Endothelial cell of umbilical vein (primary cell): Measurements from ENCODE around the gene PIK3C3. TPM values are rescaled to one million over a fixed set of nuclear protein-coding genes. Genes with fewer than 3 reads are reported as not detected.

Experiments used
- BruUV-seq: library from RNA; stranded (reverse); fragments of 400-500 nt; replicated peaks from 2 replicates; lab custom pipeline; 2021; lab: Mats Ljungman, UMichigan
- CTCF ChIA-PET: fragments of 300-600, 350-600 bp; sonication (Branson Sonifier 250); formaldehyde crosslinking; loops from one replicate; lab custom pipeline; 2021; ENCODE audit warnings: antibody characterized with exemption, inconsistent platforms; lab: Charles Lee
- POLR2A ChIA-PET: fragments of 300-600, 350-600 bp; sonication (Branson Sonifier 250); formaldehyde crosslinking; loops from one replicate; lab custom pipeline; 2021; ENCODE audit warnings: antibody characterized with exemption, inconsistent platforms; lab: Charles Lee
- DNase-seq: peaks from one replicate; pipeline ENCODE4 v3.0.0-alpha.2; 2011; ENCODE audit warnings: low read depth, low spot score
- FAIRE-seq: peaks from 2 replicates; lab custom pipeline; 2011; peaks lifted over from hg19 to GRCh38; lab: Jason Lieb, UNC
- H2AFZ ChIP-seq: 2 replicates; pipeline ENCODE4 v1.6.0; 2012; ENCODE audit warnings: low read depth, low read length, control low read depth, inconsistent platforms
- H3K27ac ChIP-seq: 2 replicates; pipeline ENCODE4 v1.5.1; 2011; ENCODE audit warnings: low read depth, mild to moderate bottlenecking, control low read depth, low read length, moderate library complexity; ENCODE audit not compliant: insufficient read depth
- H3K27me3 ChIP-seq, 2 experiments: 2 replicates each; pipeline versions ENCODE4 v1.6.0 to v1.6.1; 2011; ENCODE audit warnings: low read length in 2 of 2, mixed read lengths in 1 of 2; ENCODE audit not compliant: control insufficient read depth in 2 of 2, insufficient read depth in 2 of 2
- H3K36me3 ChIP-seq, 2 experiments: 2 replicates in 1 of 2; 3 replicates in 1 of 2; pipeline ENCODE4 v1.5.1; 2011; ENCODE audit warnings: low read length in 2 of 2, mild to moderate bottlenecking in 1 of 2, moderate library complexity in 1 of 2; ENCODE audit not compliant: control insufficient read depth in 2 of 2, insufficient read depth in 2 of 2; ENCODE audit errors: extremely low read depth in 1 of 2
- H3K4me1 ChIP-seq: 3 replicates; pipeline ENCODE4 v1.5.1; 2011; ENCODE audit warnings: mild to moderate bottlenecking, low read length; ENCODE audit not compliant: control insufficient read depth, insufficient read depth; ENCODE audit errors: extremely low read depth
- H3K4me2 ChIP-seq: 2 replicates; pipeline ENCODE4 v1.6.1; 2011; ENCODE audit warnings: low read length, control low read depth, mixed read lengths; ENCODE audit not compliant: insufficient read depth
- H3K4me3 ChIP-seq, 3 experiments: fragments of 200-600 bp in 1 of 3; sonication (generic), shearing (Covaris generic) in 1 of 3; replicated peaks in 1 of 3; 2 replicates each; pipeline ENCODE4 v1.5.1; 2011 to 2016; ENCODE audit warnings: control low read depth in 3 of 3, low read length in 3 of 3, mild to moderate bottlenecking in 2 of 3, inconsistent platforms in 1 of 3, low read depth in 1 of 3, moderate library complexity in 1 of 3; ENCODE audit not compliant: insufficient read depth in 1 of 3
- H3K79me2 ChIP-seq: 2 replicates; pipeline ENCODE4 v1.6.0; 2012; ENCODE audit warnings: low read length, inconsistent platforms; ENCODE audit not compliant: control insufficient read depth, insufficient read depth
- H3K9ac ChIP-seq: replicated peaks from 2 replicates; pipeline ENCODE3; 2011; ENCODE audit warnings: low read length, control low read depth; ENCODE audit not compliant: insufficient read depth; ENCODE audit errors: extremely low read depth
- H3K9me1 ChIP-seq: replicated peaks from 3 replicates; pipeline ENCODE4 v1.6.0; 2011; ENCODE audit warnings: mild to moderate bottlenecking, low read length; ENCODE audit not compliant: control insufficient read depth, insufficient read depth; ENCODE audit errors: extremely low read depth
- H3K9me3 ChIP-seq: replicated peaks from 2 replicates; pipeline ENCODE4 v1.5.1; 2012; ENCODE audit warnings: low read length, inconsistent platforms; ENCODE audit not compliant: control insufficient read depth, insufficient read depth
- H4K20me1 ChIP-seq: replicated peaks from 2 replicates; pipeline ENCODE3; 2011; ENCODE audit warnings: mild to moderate bottlenecking, low read length; ENCODE audit not compliant: control insufficient read depth, insufficient read depth; ENCODE audit errors: extremely low read depth
- EZH2 ChIP-seq: IDR thresholded peaks from 2 replicates; pipeline ENCODE4 v1.6.1; 2012; ENCODE audit warnings: borderline replicate concordance, low read depth, mild to moderate bottlenecking, moderate library complexity, low read length, inconsistent platforms; ENCODE audit not compliant: severe bottlenecking
- FOS ChIP-seq: IDR thresholded peaks from 2 replicates; pipeline ENCODE4 v1.6.1; 2011; ENCODE audit warnings: mild to moderate bottlenecking, low read length, moderate library complexity, borderline replicate concordance; ENCODE audit not compliant: insufficient read depth
- GATA2 ChIP-seq: IDR thresholded peaks from 2 replicates; pipeline ENCODE4 v1.7.0; 2011; ENCODE audit warnings: low read depth, mild to moderate bottlenecking, moderate library complexity, mixed read lengths, low read length; ENCODE audit not compliant: insufficient read length, insufficient read depth
- JUN ChIP-seq: IDR thresholded peaks from 2 replicates; pipeline ENCODE4 v1.6.1; 2011; ENCODE audit warnings: borderline replicate concordance, low read depth; ENCODE audit not compliant: insufficient read length, insufficient read depth
- MYC ChIP-seq: IDR thresholded peaks from one replicate; pipeline ENCODE4 v1.6.1; 2011; ENCODE audit warnings: mild to moderate bottlenecking, low read depth, low read length
- POLR2A ChIP-seq: IDR thresholded peaks from 2 replicates; pipeline ENCODE4 v1.6.1; 2012; ENCODE audit warnings: low read depth, mild to moderate bottlenecking, control low read depth, low read length
- POLR2AphosphoS5 ChIP-seq: IDR thresholded peaks from 2 replicates; pipeline ENCODE4 v1.6.1; 2012; ENCODE audit warnings: low read depth, mild to moderate bottlenecking, control low read depth, low read length, moderate library complexity; ENCODE audit not compliant: insufficient read depth
- dilution Hi-C: fragments of 300-500 bp; cut with MboI; formaldehyde crosslinking; loops from one replicate; pipeline ENCODE4 v1.15.0; 2019; ENCODE audit warnings: low sequenced_read_pairs; ENCODE audit not compliant: extremely low pct_ligation_motif_present
- intact Hi-C: fragments of 100-400 bp; cut with micrococcal nuclease; formaldehyde crosslinking; loops from one replicate; pipeline ENCODE4 v1.10.0; 2022
- polyA plus RNA-seq, 4 experiments: library from polyadenylated mRNA; depleted of rRNA in 3 of 4; stranded (reverse) in 3 of 4; unstranded in 1 of 4; fragments of >200 nt; gene quantifications; 2 replicates each; pipeline versions ENCODE4 v1.2.1 to v1.2.3, GENCODE V29; 2011 to 2012; ENCODE audit warnings: missing spikeins in 1 of 4
- total RNA-seq: library from RNA; stranded (reverse); gene quantifications from 2 replicates; pipeline ENCODE4 v1.2.3, GENCODE V29; 2021
- TF ChIP-seq, protein P1 (sequence below), 2 donors: IDR thresholded peaks; 1 replicate in 1 of 2; 2 replicates in 1 of 2; pipeline ENCODE4 v1.5.1; 2011; ENCODE audit warnings: low read length in 2 of 2, mild to moderate bottlenecking in 2 of 2, moderate library complexity in 2 of 2, control low read depth in 1 of 2, inconsistent platforms in 1 of 2, low read depth in 1 of 2; ENCODE audit not compliant: insufficient read depth in 1 of 2; ENCODE audit errors: extremely low read depth in 1 of 2
- TF ChIP-seq, protein P2 (sequence below): IDR thresholded peaks from 2 replicates; pipeline ENCODE4 v1.6.1; 2011; ENCODE audit not compliant: insufficient read depth, insufficient read length

PIK3C3 gene
- total and polyA plus RNA-seq, 2 donors (not counting 3 experiments of a cell fraction or from before 2014, with no cell fraction given) = 19.5 to 47.3 TPM

- TF ChIP-seq FOS = no peak
- Histone ChIP-seq H3K79me2 (no peaks in the 10 kb centered on the region), H3K4me1 (no peaks in the 10 kb centered on the region), H3K27me3 (peaks cover 0 to 4% of the 10 kb centered on the region in 2 experiments), H3K9me3 (no peaks in the 10 kb centered on the region), H3K9me1 (no peaks in the 10 kb centered on the region), H2AFZ (no peak overlapping the region), H3K4me2 (no peak overlapping the region), H3K9ac (no peak overlapping the region), H3K27ac (no peak overlapping the region), H4K20me1 (no peaks in the 10 kb centered on the region), H3K36me3 (no peaks in the 10 kb centered on the region), H3K4me3 (no peak overlapping the region)
- BruUV-seq = no TSS peak
- ChIA-PET CTCF (no interaction called here), POLR2A (no interaction called here)
- FAIRE-seq (no peak), DNase-seq (no peak)
- dilution Hi-C loops = no loop called here
- intact Hi-C loops = no loop called here
Observed at GRCh38 chr18:41933778-41934177, 21.3 kb upstream of the PIK3C3 start.

- Histone ChIP-seq H3K4me1 (no peaks in the 10 kb centered on the region), H2AFZ (no peak overlapping the region), H3K4me2 (no peak overlapping the region), H3K4me3 (no peak overlapping the region), H3K27ac (no peak overlapping the region), H3K9ac (no peak overlapping the region), H3K9me1 (no peaks in the 10 kb centered on the region), H4K20me1 (no peaks in the 10 kb centered on the region), H3K36me3 (no peaks in the 10 kb centered on the region), H3K27me3 (peaks cover 0 to 6% of the 10 kb centered on the region in 2 experiments), H3K9me3 (no peaks in the 10 kb centered on the region), H3K79me2 (no peaks in the 10 kb centered on the region)
- intact Hi-C loops = no loop called here
- TF ChIP-seq MYC (no peak), FOS (no peak), GATA2 (no peak), POLR2AphosphoS5 (no peak), POLR2A (no peak), JUN (no peak), EZH2 (no peak)
- TF ChIP-seq, protein P1, sequence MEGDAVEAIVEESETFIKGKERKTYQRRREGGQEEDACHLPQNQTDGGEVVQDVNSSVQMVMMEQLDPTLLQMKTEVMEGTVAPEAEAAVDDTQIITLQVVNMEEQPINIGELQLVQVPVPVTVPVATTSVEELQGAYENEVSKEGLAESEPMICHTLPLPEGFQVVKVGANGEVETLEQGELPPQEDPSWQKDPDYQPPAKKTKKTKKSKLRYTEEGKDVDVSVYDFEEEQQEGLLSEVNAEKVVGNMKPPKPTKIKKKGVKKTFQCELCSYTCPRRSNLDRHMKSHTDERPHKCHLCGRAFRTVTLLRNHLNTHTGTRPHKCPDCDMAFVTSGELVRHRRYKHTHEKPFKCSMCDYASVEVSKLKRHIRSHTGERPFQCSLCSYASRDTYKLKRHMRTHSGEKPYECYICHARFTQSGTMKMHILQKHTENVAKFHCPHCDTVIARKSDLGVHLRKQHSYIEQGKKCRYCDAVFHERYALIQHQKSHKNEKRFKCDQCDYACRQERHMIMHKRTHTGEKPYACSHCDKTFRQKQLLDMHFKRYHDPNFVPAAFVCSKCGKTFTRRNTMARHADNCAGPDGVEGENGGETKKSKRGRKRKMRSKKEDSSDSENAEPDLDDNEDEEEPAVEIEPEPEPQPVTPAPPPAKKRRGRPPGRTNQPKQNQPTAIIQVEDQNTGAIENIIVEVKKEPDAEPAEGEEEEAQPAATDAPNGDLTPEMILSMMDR (IDR thresholded peaks at IDR 0.05; ENCODE audit: extremely low read depth in 1 of 2, insufficient read depth in 1 of 2, low read depth in 1 of 2, low read length in 2 of 2) = no peak
- TF ChIP-seq, protein P2, sequence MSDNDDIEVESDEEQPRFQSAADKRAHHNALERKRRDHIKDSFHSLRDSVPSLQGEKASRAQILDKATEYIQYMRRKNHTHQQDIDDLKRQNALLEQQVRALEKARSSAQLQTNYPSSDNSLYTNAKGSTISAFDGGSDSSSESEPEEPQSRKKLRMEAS = no peak
- ChIA-PET CTCF (no interaction called here), POLR2A (no interaction called here)
- no TSS peak for BruUV-seq
- dilution Hi-C loops = no loop called here
- DNase-seq (no peak), FAIRE-seq (no peak)
Observed at GRCh38 chr18:41936471-41937134, 18.4 kb upstream of the PIK3C3 start.
